Measurements from ENCODE around the gene CAGE1. TPM values are rescaled to one million over a fixed set of nuclear protein-coding genes. Genes with fewer than 3 reads are reported as not detected.
"Not testable (repeated sequence)": the region's sequence is repeated elsewhere in the genome, so short reads cannot be mapped to it uniquely, and the experiment has no call there.

Gene CAGE1
- total and polyA plus RNA-seq, 2 donors (not counting 3 experiments of a cell fraction or from before 2014, with no cell fraction given): not detected

- DNase-seq (ENCODE audit: low read depth, low spot score) (no peak), FAIRE-seq (no peak)
- Histone ChIP-seq H3K4me3 (replicated peaks in 1 of 3; ENCODE audit: insufficient read depth in 1 of 3, low read depth in 1 of 3, low read length in 3 of 3) (no peak overlapping the region), H3K36me3 (ENCODE audit: control insufficient read depth in 2 of 2, extremely low read depth in 1 of 2, insufficient read depth in 2 of 2, low read length in 2 of 2) (no peaks in the 10 kb centered on the region), H3K9me1 (replicated peaks; ENCODE audit: control insufficient read depth, extremely low read depth, insufficient read depth, low read length) (no peaks in the 10 kb centered on the region), H2AFZ (ENCODE audit: low read depth, low read length) (no peak overlapping the region), H3K4me2 (ENCODE audit: insufficient read depth, low read length) (no peak overlapping the region), H3K9me3 (replicated peaks; ENCODE audit: control insufficient read depth, insufficient read depth, low read length) (no peaks in the 10 kb centered on the region), H3K9ac (replicated peaks; ENCODE audit: extremely low read depth, insufficient read depth, low read length) (no peak overlapping the region), H3K79me2 (ENCODE audit: control insufficient read depth, insufficient read depth, low read length) (no peaks in the 10 kb centered on the region), H3K27ac (ENCODE audit: insufficient read depth, low read depth, low read length) (no peak overlapping the region), H3K27me3 (ENCODE audit: control insufficient read depth in 2 of 2, insufficient read depth in 2 of 2, low read length in 2 of 2) (peaks cover 0 to 2% of the 10 kb centered on the region in 2 experiments), H3K4me1 (ENCODE audit: control insufficient read depth, extremely low read depth, insufficient read depth, low read length) (no peaks in the 10 kb centered on the region), H4K20me1 (replicated peaks; ENCODE audit: control insufficient read depth, extremely low read depth, insufficient read depth, low read length) (no peaks in the 10 kb centered on the region)
- TF ChIP-seq GATA2 (IDR thresholded peaks at IDR 0.05; ENCODE audit: insufficient read depth, insufficient read length, low read depth, low read length) (no peak), MYC (IDR thresholded peaks at IDR 0.05; ENCODE audit: low read depth, low read length) (no peak), EZH2 (IDR thresholded peaks at IDR 0.05; ENCODE audit: borderline replicate concordance, low read depth, low read length, severe bottlenecking) (no peak), FOS (IDR thresholded peaks at IDR 0.05; ENCODE audit: borderline replicate concordance, insufficient read depth, low read length) (no peak), POLR2A (IDR thresholded peaks at IDR 0.05; ENCODE audit: low read depth, low read length) (no peak), POLR2AphosphoS5 (IDR thresholded peaks at IDR 0.05; ENCODE audit: insufficient read depth, low read depth, low read length) (no peak), MAX (IDR thresholded peaks at IDR 0.05; ENCODE audit: insufficient read depth, insufficient read length) (no peak), JUN (IDR thresholded peaks at IDR 0.05; ENCODE audit: borderline replicate concordance, insufficient read depth, insufficient read length, low read depth) (no peak), CTCF (IDR thresholded peaks at IDR 0.05; ENCODE audit: extremely low read depth in 1 of 2, insufficient read depth in 1 of 2, low read depth in 1 of 2, low read length in 2 of 2) (no peak)
- ChIA-PET POLR2A (no interaction called here), CTCF (no interaction called here)
- BruUV-seq (replicated peaks): no TSS peak
- intact Hi-C loops (cut with micrococcal nuclease) (no loop called here), dilution Hi-C loops (cut with MboI; ENCODE audit: extremely low pct_ligation_motif_present, low sequenced_read_pairs) (no loop called here)
Measured at GRCh38 chr6:7323074-7323473, 66.5 kb downstream of the CAGE1 start.

GRCh38 chr6:7321866-7322265 lies 67.7 kb downstream of the CAGE1 start:
- H3K4me3 ChIP-seq (replicated peaks in 1 of 3; ENCODE audit: insufficient read depth in 1 of 3, low read depth in 1 of 3, low read length in 3 of 3); H3K9ac ChIP-seq (replicated peaks; ENCODE audit: extremely low read depth, insufficient read depth, low read length); H3K36me3 ChIP-seq (ENCODE audit: control insufficient read depth in 2 of 2, extremely low read depth in 1 of 2, insufficient read depth in 2 of 2, low read length in 2 of 2); DNase-seq (ENCODE audit: low read depth, low spot score); H4K20me1 ChIP-seq (replicated peaks; ENCODE audit: control insufficient read depth, extremely low read depth, insufficient read depth, low read length); H2AFZ ChIP-seq (ENCODE audit: low read depth, low read length); dilution Hi-C loops (cut with MboI; ENCODE audit: extremely low pct_ligation_motif_present, low sequenced_read_pairs); H3K9me1 ChIP-seq (replicated peaks; ENCODE audit: control insufficient read depth, extremely low read depth, insufficient read depth, low read length); POLR2A ChIA-PET; CTCF ChIA-PET; H3K27ac ChIP-seq (ENCODE audit: insufficient read depth, low read depth, low read length); FAIRE-seq; H3K27me3 ChIP-seq (ENCODE audit: control insufficient read depth in 2 of 2, insufficient read depth in 2 of 2, low read length in 2 of 2); H3K79me2 ChIP-seq (ENCODE audit: control insufficient read depth, insufficient read depth, low read length); H3K9me3 ChIP-seq (replicated peaks; ENCODE audit: control insufficient read depth, insufficient read depth, low read length); BruUV-seq (replicated peaks); H3K4me1 ChIP-seq (ENCODE audit: control insufficient read depth, extremely low read depth, insufficient read depth, low read length); H3K4me2 ChIP-seq (ENCODE audit: insufficient read depth, low read length): not testable (repeated sequence)
- intact Hi-C loops (cut with micrococcal nuclease): loop anchor here (2.0 kb wide), 1 partner anchor 61 kb away; no protein-coding TSS in a partner anchor

GRCh38 chr6:7319406-7319805 lies 70.1 kb downstream of the CAGE1 start:
- FAIRE-seq; H3K4me2 ChIP-seq (ENCODE audit: insufficient read depth, low read length); H3K4me1 ChIP-seq (ENCODE audit: control insufficient read depth, extremely low read depth, insufficient read depth, low read length); dilution Hi-C loops (cut with MboI; ENCODE audit: extremely low pct_ligation_motif_present, low sequenced_read_pairs); DNase-seq (ENCODE audit: low read depth, low spot score); H2AFZ ChIP-seq (ENCODE audit: low read depth, low read length); H4K20me1 ChIP-seq (replicated peaks; ENCODE audit: control insufficient read depth, extremely low read depth, insufficient read depth, low read length); H3K9me1 ChIP-seq (replicated peaks; ENCODE audit: control insufficient read depth, extremely low read depth, insufficient read depth, low read length); H3K9me3 ChIP-seq (replicated peaks; ENCODE audit: control insufficient read depth, insufficient read depth, low read length); H3K36me3 ChIP-seq (ENCODE audit: control insufficient read depth in 2 of 2, extremely low read depth in 1 of 2, insufficient read depth in 2 of 2, low read length in 2 of 2); H3K4me3 ChIP-seq (replicated peaks in 1 of 3; ENCODE audit: insufficient read depth in 1 of 3, low read depth in 1 of 3, low read length in 3 of 3); intact Hi-C loops (cut with micrococcal nuclease); BruUV-seq (replicated peaks); H3K27me3 ChIP-seq (ENCODE audit: control insufficient read depth in 2 of 2, insufficient read depth in 2 of 2, low read length in 2 of 2); H3K27ac ChIP-seq (ENCODE audit: insufficient read depth, low read depth, low read length); H3K79me2 ChIP-seq (ENCODE audit: control insufficient read depth, insufficient read depth, low read length); H3K9ac ChIP-seq (replicated peaks; ENCODE audit: extremely low read depth, insufficient read depth, low read length): not testable (repeated sequence)
- ChIA-PET CTCF (interaction anchor here (0.6 to 0.7 kb wide), 2 partner anchors 20 to 1640 kb away, joined by 3 read pairs; no protein-coding TSS in a partner anchor), POLR2A (interaction anchor here (0.6 kb wide), 2 partner anchors 54 to 691 kb away, joined by 3 to 4 read pairs; no protein-coding TSS in a partner anchor)

Measured in endothelial cell of umbilical vein (primary cell).